GM12878 (cell line): Measurements from ENCODE around the gene RFFL. TPM values are rescaled to one million over a fixed set of nuclear protein-coding genes. Genes with fewer than 3 reads are reported as not detected.
A peak's percentile ranks its signal among the peaks of the same experiment; 100 is the strongest.

ENCODE experiments used
- ATAC-seq: fragments of 200-7000 bp; cut with Tn5 transposase; 3 replicates; pipeline ENCODE4 v1.9.1; 2020; ENCODE audit warnings: mild to moderate bottlenecking, moderate library complexity
- BruUV-seq: library from RNA; stranded (reverse); fragments of 400-500 nt; replicated peaks from 2 replicates; lab custom pipeline; 2021; lab: Mats Ljungman, UMichigan
- CTCF ChIA-PET: fragments of 300-600 bp; sonication (Branson Sonifier 250); formaldehyde crosslinking; extraction: SDS; loops from one replicate; lab custom pipeline; 2021; ENCODE audit warnings: inconsistent platforms; lab: Yijun Ruan, JAX
- POLR2A ChIA-PET: fragments of 350-600 bp; formaldehyde crosslinking; extraction: SDS; loops from one replicate; lab custom pipeline; 2021; ENCODE audit warnings: inconsistent platforms; lab: Charles Lee
- RAD21 ChIA-PET: fragments of 300-600 bp; sonication (Branson Sonifier 250); formaldehyde crosslinking; loops from one replicate; lab custom pipeline; 2023; ENCODE audit warnings: antibody characterized with exemption; ENCODE audit not compliant: unreplicated experiment; lab: Charles Lee
- SMC1A ChIA-PET: fragments of 300-600 bp; sonication (Branson Sonifier 250); formaldehyde crosslinking; loops from one replicate; lab custom pipeline; 2023; ENCODE audit not compliant: unreplicated experiment, uncharacterized antibody; lab: Charles Lee
- DNase-seq: peaks from one replicate; pipeline ENCODE4 v3.0.0-alpha.2; 2011; ENCODE audit warnings: low read depth, low spot score
- FAIRE-seq: peaks from 3 replicates; lab custom pipeline; 2011; peaks lifted over from hg19 to GRCh38; lab: Jason Lieb, UNC
- H2AFZ ChIP-seq: 2 replicates; pipeline ENCODE4 v1.6.0; 2011; ENCODE audit warnings: low read depth, low read length, control low read depth; ENCODE audit not compliant: control insufficient read depth
- H3K27ac ChIP-seq: 2 replicates; pipeline ENCODE4 v1.5.1; 2011; ENCODE audit warnings: control low read depth; ENCODE audit not compliant: control insufficient read depth, insufficient read depth
- H3K27me3 ChIP-seq, 2 experiments: replicated peaks in 1 of 2; 2 replicates each; pipeline versions ENCODE4 v1.6.0 to v1.6.1; 2011; ENCODE audit warnings: low read length in 1 of 2; ENCODE audit not compliant: control insufficient read depth in 2 of 2, insufficient read depth in 2 of 2
- H3K36me3 ChIP-seq, 2 experiments: 2 replicates each; pipeline ENCODE4 v1.5.1; 2011; ENCODE audit warnings: low read length in 1 of 2; ENCODE audit not compliant: control insufficient read depth in 2 of 2, insufficient read depth in 2 of 2
- H3K4me1 ChIP-seq: 2 replicates; pipeline ENCODE4 v1.6.1; 2011; ENCODE audit warnings: mild to moderate bottlenecking, low read length, moderate library complexity, mixed read lengths; ENCODE audit not compliant: control insufficient read depth, insufficient read depth
- H3K4me2 ChIP-seq: 2 replicates; pipeline ENCODE4 v1.6.0; 2011; ENCODE audit warnings: control low read depth; ENCODE audit not compliant: control insufficient read depth, insufficient read depth
- H3K4me3 ChIP-seq: fragments of 200-600 bp; sonication (generic); 2 replicates; pipeline ENCODE4 v1.5.1; 2016
- H3K79me2 ChIP-seq: 2 replicates; pipeline ENCODE4 v1.6.0; 2011; ENCODE audit warnings: low read length; ENCODE audit not compliant: control insufficient read depth, insufficient read depth
- H3K9ac ChIP-seq: 2 replicates; pipeline ENCODE4 v1.8.0; 2011; ENCODE audit warnings: low read length, control low read depth, mixed read lengths; ENCODE audit not compliant: control insufficient read depth, insufficient read depth
- H3K9me3 ChIP-seq: replicated peaks from 3 replicates; pipeline ENCODE4 v1.5.1; 2011; ENCODE audit warnings: mild to moderate bottlenecking, low read length; ENCODE audit not compliant: control insufficient read depth, insufficient read depth
- H4K20me1 ChIP-seq: 2 replicates; pipeline ENCODE4 v1.6.0; 2011; ENCODE audit not compliant: control insufficient read depth, insufficient read depth
- CHD2 ChIP-seq: IDR thresholded peaks from 2 replicates; pipeline ENCODE4 v1.6.1; 2011; ENCODE audit warnings: low read depth, low read length, improper control_type of control experiment, borderline replicate concordance
- CHD4 ChIP-seq: fragments of 200-600 bp; sonication (generic); IDR thresholded peaks from 2 replicates; pipeline ENCODE4 v1.6.1; 2016; ENCODE audit warnings: mild to moderate bottlenecking
- HDAC2 ChIP-seq: fragments of 200-600 bp; sonication (generic); IDR thresholded peaks from 2 replicates; pipeline ENCODE4 v1.6.1; 2017
- IKZF1 ChIP-seq: fragments of 450-650 bp; conservative IDR thresholded peaks from 2 replicates; pipeline ENCODE4 v1.6.1; 2017; ENCODE audit warnings: antibody characterized with exemption, mild to moderate bottlenecking
- IKZF2 ChIP-seq, 2 experiments: fragments of 450-650 bp; IDR thresholded peaks; 2 replicates each; pipeline ENCODE4 v1.6.1; 2017; ENCODE audit warnings: mild to moderate bottlenecking in 2 of 2, moderate library complexity in 2 of 2
- LARP7 ChIP-seq: fragments of 450-650 bp; IDR thresholded peaks from 2 replicates; pipeline ENCODE4 v1.6.1; 2017; ENCODE audit warnings: mild to moderate bottlenecking
- MEF2A ChIP-seq: IDR thresholded peaks from 2 replicates; pipeline ENCODE4 v1.6.1; 2011; ENCODE audit warnings: low read depth, mild to moderate bottlenecking, low read length, moderate library complexity; ENCODE audit not compliant: insufficient read depth
- MTA2 ChIP-seq: fragments of 450-650 bp; IDR thresholded peaks from 2 replicates; pipeline ENCODE4 v1.6.1; 2016; ENCODE audit warnings: low read depth, mild to moderate bottlenecking, moderate library complexity
- MTA3 ChIP-seq: IDR thresholded peaks from 2 replicates; pipeline ENCODE4 v1.6.1; 2012; ENCODE audit warnings: low read length, inconsistent platforms, borderline replicate concordance
- NFIC ChIP-seq: IDR thresholded peaks from 2 replicates; pipeline ENCODE4 v1.6.1; 2012; ENCODE audit warnings: low read depth, mild to moderate bottlenecking, inconsistent platforms, low read length, moderate library complexity
- NFYA ChIP-seq: IDR thresholded peaks from 2 replicates; pipeline ENCODE4 v1.6.1; 2011; ENCODE audit warnings: low read depth, mild to moderate bottlenecking, low read length, improper control_type of control experiment, borderline replicate concordance
- NR2F1 ChIP-seq: fragments of 450-650 bp; conservative IDR thresholded peaks from 2 replicates; pipeline ENCODE4 v1.6.1; 2017; ENCODE audit warnings: mild to moderate bottlenecking
- NRF1 ChIP-seq: conservative IDR thresholded peaks from 2 replicates; pipeline ENCODE4 v1.6.1; 2011; ENCODE audit warnings: mild to moderate bottlenecking, low read depth, low read length, improper control_type of control experiment
- POU2F2 ChIP-seq: IDR thresholded peaks from 3 replicates; pipeline ENCODE4 v1.6.1; 2011; ENCODE audit warnings: low read depth, mild to moderate bottlenecking, low read length, borderline replicate concordance
- RAD21 ChIP-seq: IDR thresholded peaks from 2 replicates; pipeline ENCODE4 v1.6.1; 2011; ENCODE audit warnings: mild to moderate bottlenecking, low read depth, low read length, moderate library complexity; ENCODE audit not compliant: insufficient read depth
- RAD51 ChIP-seq: fragments of 450-650 bp; IDR thresholded peaks from 2 replicates; pipeline ENCODE4 v1.6.1; 2016; ENCODE audit warnings: moderate library complexity, mild to moderate bottlenecking, inconsistent platforms
- SUZ12 ChIP-seq: fragments of 200-600 bp; sonication (generic); IDR thresholded peaks from one replicate; pipeline ENCODE4 v1.6.1; 2018; ENCODE audit warnings: antibody characterized with exemption, mild to moderate bottlenecking; ENCODE audit not compliant: unreplicated experiment
- ZNF217 ChIP-seq: fragments of 450-650 bp; IDR thresholded peaks from 2 replicates; pipeline ENCODE4 v1.6.1; 2017; ENCODE audit warnings: antibody characterized with exemption, mild to moderate bottlenecking
- ZNF24 ChIP-seq: fragments of 450-650 bp; IDR thresholded peaks from 2 replicates; pipeline ENCODE4 v1.6.1; 2017; ENCODE audit warnings: antibody characterized with exemption, mild to moderate bottlenecking
- WGBS: methylation state at CpG from one replicate; pipeline ENCODE4 v1.1.6; 2016; ENCODE audit warnings: low lambda C conversion rate; ENCODE audit not compliant: insufficient replicate concordance, insufficient coverage; ENCODE audit errors: missing lambda C conversion rate; 5-methylcytosine and 5-hydroxymethylcytosine counted together
- in situ Hi-C: fragments of 300-500 bp; cut with MboI; formaldehyde crosslinking; loops from 9 replicates; pipeline ENCODE4 v1.14.3; 2018; ENCODE audit warnings: mixed read lengths
- intact Hi-C: fragments of 100-400 bp; cut with micrococcal nuclease; formaldehyde crosslinking; loops from one replicate; pipeline ENCODE4 v1.14.2; 2022; ENCODE audit not compliant: unreplicated experiment
- polyA plus RNA-seq, 11 experiments: library from polyadenylated mRNA; depleted of rRNA in 4 of 11; unstranded in 6 of 11; stranded (reverse) in 5 of 11; fragments of >200 nt; fragmentation: Nextera tagmentation in 4 of 11; fragmentation: Illumina TruSeq in 1 of 11; extraction: Ambion mirVana in 4 of 11; extraction: Trizol in 1 of 11; gene quantifications; 1 replicate in 1 of 11; 2 replicates in 10 of 11; pipeline versions ENCODE4 v1.2.1 to v1.2.3, GENCODE V29; 2011 to 2016; ENCODE audit warnings: inconsistent platforms in 2 of 11, missing spikeins in 2 of 11, low read depth in 1 of 11
- total RNA-seq, 4 experiments: library from RNA; depleted of rRNA in 3 of 4; stranded (reverse); fragments of >200 nt in 3 of 4; fragmentation: Illumina TruSeq in 1 of 4; extraction: Trizol in 1 of 4; gene quantifications; 2 replicates each; pipeline versions ENCODE4 v1.2.1 to v1.2.3, GENCODE V29; 2013 to 2021
- TF ChIP-seq, protein P1 (sequence below): fragments of 450-650 bp; IDR thresholded peaks from 2 replicates; pipeline ENCODE4 v1.6.1; 2016; ENCODE audit warnings: mild to moderate bottlenecking
- TF ChIP-seq, protein P2 (sequence below): fragments of 450-650 bp; formaldehyde crosslinking; IDR thresholded peaks from 2 replicates; pipeline ENCODE4 v1.4.0; 2022; ENCODE audit warnings: mild to moderate bottlenecking, moderate library complexity

Gene RFFL
- total and polyA plus RNA-seq, 10 of the 15 experiments (the other 5 are each of a cell fraction or from before 2014, with no cell fraction given), result 4.7 to 56.1 (median 26.9) TPM

DNA sequence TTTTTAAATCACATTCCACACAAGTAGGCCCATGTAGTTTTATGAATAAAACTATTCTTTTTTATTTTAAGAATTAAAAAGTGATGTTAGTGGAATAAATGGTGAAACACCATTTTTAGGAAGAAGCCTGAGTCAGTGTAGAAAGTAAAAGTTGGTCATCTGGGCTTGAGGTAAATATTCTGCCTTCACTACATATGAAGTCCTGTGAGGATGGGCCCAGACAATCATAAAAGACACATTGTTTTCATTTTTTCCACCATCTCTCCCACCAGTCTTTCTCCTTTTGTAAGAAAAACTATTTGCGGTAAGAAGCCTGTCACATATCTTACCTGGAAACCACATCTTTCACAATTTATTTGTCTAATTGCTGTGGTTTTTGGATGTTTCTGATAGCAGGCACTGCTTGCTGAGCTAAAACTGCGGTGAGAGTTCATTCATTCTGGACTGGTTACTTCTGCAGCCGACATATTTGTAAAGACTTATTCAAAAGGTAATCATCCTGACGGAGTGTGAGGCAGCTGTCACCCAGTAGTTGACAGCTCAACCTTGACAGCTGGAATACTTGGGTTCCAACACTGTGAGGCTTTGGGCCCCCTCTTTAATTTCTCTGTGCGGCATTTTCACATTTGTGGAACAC is 10.6 kb upstream of the RFFL start:
- ChIA-PET RAD21 (interaction anchor here (1.1 to 22.2 kb wide), 4 partner anchors 11 to 27 kb away, joined by 3 to 452 read pairs (median 30); partner anchors contain the start of gene RFFL), POLR2A (interaction anchor here (2.7 to 6.1 kb wide), 3 partner anchors 10 to 27 kb away, joined by 8 to 45 read pairs (median 23); partner anchors contain the start of gene RFFL), SMC1A (interaction anchor here (1.4 to 20.5 kb wide), 5 partner anchors 10 to 42 kb away, joined by 3 to 534 read pairs (median 18); partner anchors contain the start of gene RFFL), CTCF (interaction anchor here (1.2 to 3.2 kb wide), 6 partner anchors 9 to 33 kb away, joined by 3 to 25 read pairs (median 6); partner anchors contain the start of gene RFFL)
- BruUV-seq, result no TSS peak
- WGBS, result 68% methylated on average over 5 of the region's 5 CpGs
- ATAC-seq, result peak; percentile 26
- no peak for FAIRE-seq
- no peaks in the 10 kb centered on the region for H3K27me3 ChIP-seq
- no peak for DNase-seq
- no peak overlapping the region for H2AFZ ChIP-seq
- no peaks in the 10 kb centered on the region for H3K9me3 ChIP-seq
- peaks cover 31% of the 10 kb centered on the region for H3K4me1 ChIP-seq
- in situ Hi-C loops (no loop called here), intact Hi-C loops (no loop called here)
- peak overlapping the region; percentile 56; the same call in 1 of the 2 replicates for H3K27ac ChIP-seq
- peaks cover 79% of the 10 kb centered on the region for H3K79me2 ChIP-seq
- no peak overlapping the region; the same call in 1 of the 2 replicates for H3K9ac ChIP-seq
- no peaks in the 10 kb centered on the region for H3K36me3 ChIP-seq
- H3K4me3 ChIP-seq, result no peak overlapping the region
- peak overlapping the region; percentile 26 for H3K4me2 ChIP-seq
- H4K20me1 ChIP-seq, result no peaks in the 10 kb centered on the region
- TF ChIP-seq ZNF217, result no peak
- TF ChIP-seq POU2F2, result no peak
- no peak for TF ChIP-seq MEF2A
- no peak for TF ChIP-seq NFYA
- TF ChIP-seq HDAC2, result no peak
- TF ChIP-seq NFIC, result no peak
- 0 out of 2 replicates have a peak, but pooled peaks have one; percentile 25 for TF ChIP-seq NR2F1
- peak; percentile 32; the same call in 1 of the 2 replicates for TF ChIP-seq IKZF1
- no peak for TF ChIP-seq NRF1
- peak; percentile 20; the same call in 1 of the 2 replicates for TF ChIP-seq ZNF24
- TF ChIP-seq RAD21, result no peak
- TF ChIP-seq, protein P1, sequence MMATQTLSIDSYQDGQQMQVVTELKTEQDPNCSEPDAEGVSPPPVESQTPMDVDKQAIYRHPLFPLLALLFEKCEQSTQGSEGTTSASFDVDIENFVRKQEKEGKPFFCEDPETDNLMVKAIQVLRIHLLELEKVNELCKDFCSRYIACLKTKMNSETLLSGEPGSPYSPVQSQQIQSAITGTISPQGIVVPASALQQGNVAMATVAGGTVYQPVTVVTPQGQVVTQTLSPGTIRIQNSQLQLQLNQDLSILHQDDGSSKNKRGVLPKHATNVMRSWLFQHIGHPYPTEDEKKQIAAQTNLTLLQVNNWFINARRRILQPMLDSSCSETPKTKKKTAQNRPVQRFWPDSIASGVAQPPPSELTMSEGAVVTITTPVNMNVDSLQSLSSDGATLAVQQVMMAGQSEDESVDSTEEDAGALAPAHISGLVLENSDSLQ, result 0 out of 2 replicates have a peak, but pooled peaks have one; percentile 23
- peak; percentile 73 for TF ChIP-seq MTA2
- TF ChIP-seq CHD2, result no peak
- TF ChIP-seq LARP7, result 0 out of 2 replicates have a peak, but pooled peaks have one; percentile 31
- no peak for TF ChIP-seq CHD4
- no peak for TF ChIP-seq SUZ12
- no peak for TF ChIP-seq RAD51
- TF ChIP-seq MTA3, result no peak
- TF ChIP-seq, protein P2, sequence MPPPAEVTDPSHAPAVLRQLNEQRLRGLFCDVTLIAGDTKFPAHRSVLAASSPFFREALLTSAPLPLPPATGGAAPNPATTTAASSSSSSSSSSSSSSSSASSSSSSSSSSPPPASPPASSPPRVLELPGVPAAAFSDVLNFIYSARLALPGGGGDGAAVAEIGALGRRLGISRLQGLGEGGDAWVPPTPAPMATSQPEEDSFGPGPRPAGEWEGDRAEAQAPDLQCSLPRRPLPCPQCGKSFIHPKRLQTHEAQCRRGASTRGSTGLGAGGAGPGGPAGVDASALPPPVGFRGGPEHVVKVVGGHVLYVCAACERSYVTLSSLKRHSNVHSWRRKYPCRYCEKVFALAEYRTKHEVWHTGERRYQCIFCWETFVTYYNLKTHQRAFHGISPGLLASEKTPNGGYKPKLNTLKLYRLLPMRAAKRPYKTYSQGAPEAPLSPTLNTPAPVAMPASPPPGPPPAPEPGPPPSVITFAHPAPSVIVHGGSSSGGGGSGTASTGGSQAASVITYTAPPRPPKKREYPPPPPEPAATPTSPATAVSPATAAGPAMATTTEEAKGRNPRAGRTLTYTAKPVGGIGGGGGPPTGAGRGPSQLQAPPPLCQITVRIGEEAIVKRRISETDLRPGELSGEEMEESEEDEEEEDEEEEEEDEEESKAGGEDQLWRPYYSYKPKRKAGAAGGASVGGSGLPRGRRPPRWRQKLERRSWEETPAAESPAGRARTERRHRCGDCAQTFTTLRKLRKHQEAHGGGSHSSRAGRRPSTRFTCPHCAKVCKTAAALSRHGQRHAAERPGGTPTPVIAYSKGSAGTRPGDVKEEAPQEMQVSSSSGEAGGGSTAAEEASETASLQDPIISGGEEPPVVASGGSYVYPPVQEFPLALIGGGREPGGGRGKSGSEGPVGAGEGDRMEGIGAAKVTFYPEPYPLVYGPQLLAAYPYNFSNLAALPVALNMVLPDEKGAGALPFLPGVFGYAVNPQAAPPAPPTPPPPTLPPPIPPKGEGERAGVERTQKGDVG (CRISPR knock-in tag), result no peak
- TF ChIP-seq IKZF2 (IDR thresholded peaks at IDR 0.05), result peak in 1 of 2 experiments; percentile 14; a peak in 2 of 4 replicates
